Measurements from ENCODE around the gene TMCO1.
"Not testable (repeated sequence)": the region's sequence is repeated elsewhere in the genome, so short reads cannot be mapped to it uniquely, and the experiment has no call there.

The TMCO1 gene, protein sequence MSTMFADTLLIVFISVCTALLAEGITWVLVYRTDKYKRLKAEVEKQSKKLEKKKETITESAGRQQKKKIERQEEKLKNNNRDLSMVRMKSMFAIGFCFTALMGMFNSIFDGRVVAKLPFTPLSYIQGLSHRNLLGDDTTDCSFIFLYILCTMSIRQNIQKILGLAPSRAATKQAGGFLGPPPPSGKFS

DNA sequence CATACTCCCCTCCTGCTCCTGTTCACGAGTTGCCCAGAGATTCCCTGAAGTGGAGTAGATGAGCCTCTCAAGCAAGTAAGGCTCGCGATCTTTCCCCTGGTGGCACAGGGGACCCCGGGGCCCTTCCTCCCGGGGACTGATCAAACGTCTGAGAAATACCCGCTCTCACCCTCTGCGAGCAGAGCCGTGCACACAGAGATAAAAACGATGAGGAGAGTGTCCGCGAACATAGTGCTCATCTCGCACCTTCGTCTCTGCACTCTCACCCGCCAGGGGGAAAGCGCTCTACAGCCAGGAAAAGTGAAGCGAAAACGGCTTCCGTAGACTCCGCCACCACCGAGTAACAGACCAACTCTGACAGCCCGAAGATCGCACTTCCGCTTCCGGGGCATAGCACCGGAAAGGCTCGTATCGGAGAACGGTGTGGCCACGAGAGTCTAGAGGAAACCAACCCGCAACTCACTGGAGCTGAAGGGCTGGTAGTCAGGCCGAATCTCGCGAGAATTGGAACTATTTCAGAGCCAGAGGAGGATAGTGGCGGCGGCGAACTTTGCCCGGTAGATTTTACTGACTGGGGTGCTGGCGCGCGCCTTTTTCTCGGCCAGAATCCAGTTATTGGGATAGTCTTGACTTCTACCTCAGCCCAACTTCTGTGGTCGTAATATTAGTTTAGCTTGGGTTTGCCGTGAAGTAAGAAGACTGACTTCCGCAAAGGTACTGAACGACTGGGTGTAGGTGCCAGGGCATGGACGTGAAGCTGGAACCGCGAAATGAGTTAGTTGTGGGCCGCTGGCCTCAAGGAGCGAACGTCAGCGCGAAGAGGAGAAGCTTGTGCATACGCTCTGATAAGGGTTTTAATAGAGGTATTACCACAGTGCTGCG, at the start of gene TMCO1:
Gene TMCO1 (minus strand): TSS at position 356 of the 882 bp plus-strand sequence. CDS start 117 bp downstream, at position 239.
- peak; percentile 92 for DNase-seq

DNA sequence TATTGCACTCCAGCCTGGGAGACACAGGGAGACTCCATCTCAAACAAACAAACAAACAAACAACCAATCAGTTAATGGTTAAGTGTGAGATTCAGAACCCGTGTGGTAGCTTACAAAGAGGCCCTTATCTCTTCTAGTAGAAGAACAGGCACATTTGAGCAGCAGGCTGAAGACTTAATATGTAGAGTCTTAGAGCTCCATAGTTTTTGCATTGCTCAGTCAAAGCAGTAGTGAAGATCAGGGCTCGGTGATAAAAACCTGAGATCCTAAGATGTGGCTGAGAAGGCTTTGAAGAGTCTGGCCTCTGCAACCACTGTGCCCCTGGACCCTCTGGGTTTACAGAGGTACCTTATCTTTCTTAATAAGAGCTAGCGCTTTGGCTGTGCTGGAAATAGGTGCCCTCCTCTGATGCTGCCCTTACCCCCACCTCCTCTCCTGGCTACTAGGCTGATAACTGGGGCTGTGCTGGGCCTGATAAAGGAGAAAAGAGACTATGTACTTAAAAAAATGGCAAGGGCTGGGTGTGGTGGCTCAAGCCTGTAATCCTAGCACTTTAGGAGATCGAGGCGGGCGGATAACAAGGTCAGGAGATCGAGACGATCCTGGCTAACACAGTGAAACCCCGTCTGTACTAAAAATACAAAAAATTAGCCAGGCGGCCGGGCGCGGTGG, 48.3 kb upstream of the TMCO1 start:
- no peak for DNase-seq

DNA sequence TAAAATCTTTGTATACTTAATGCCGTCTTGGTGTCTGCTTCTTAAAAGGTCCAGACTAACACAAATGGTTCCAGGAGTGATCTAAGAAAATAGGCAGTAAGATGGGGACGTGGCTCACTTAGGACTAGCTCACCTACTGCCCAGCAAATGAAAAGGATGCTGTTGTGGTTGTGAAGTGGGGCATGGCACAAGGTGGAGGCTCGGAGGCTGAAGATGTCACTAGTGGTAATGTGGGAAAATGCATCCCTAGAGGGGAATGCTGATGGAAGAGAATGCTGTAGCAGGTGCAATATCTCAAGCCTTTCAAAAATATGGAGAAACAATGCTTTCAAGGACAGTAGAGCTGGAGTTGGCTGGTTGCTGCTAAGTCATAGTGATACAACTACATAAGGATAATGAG, 47.5 kb upstream of the TMCO1 start:
- no peak for DNase-seq

DNA sequence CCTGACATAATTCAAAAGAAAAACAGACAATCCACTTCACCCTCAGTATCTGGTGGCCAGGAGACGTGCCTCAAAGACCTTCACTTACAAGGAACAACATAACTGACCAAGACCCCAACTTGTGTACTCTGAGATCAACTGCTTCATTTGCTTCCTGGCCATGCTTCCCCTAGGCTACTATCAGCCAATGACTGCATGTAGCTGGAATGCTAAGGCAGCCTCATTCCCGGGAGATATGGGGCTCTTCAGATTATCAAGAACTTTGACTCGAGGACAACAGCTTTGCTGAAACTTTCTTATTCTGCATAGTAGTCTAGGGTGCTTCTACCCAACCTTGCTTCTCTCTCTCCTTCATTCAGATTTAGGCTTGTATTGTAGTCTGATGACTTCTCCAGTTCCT, 47.1 kb upstream of the TMCO1 start:
- no peak for DNase-seq

DNA sequence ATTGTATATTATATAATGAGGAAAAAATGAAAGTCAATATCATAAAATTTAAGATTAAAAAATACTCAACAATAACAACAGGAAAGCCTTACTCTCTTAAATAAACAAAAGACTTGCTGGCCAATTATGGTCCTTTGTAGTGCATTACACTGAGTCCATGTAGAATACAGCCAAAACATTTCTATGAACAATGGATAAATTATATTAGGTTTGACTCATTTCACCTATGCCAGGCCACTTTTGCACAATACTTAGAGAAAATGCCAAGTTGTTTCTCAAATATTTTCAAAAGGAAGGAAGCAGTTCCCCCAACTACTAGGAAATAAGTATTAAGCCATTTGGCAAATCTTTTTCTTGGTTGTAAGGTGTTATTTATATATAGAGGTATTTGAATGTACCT, 38.9 kb upstream of the TMCO1 start:
- no peak for DNase-seq

DNA sequence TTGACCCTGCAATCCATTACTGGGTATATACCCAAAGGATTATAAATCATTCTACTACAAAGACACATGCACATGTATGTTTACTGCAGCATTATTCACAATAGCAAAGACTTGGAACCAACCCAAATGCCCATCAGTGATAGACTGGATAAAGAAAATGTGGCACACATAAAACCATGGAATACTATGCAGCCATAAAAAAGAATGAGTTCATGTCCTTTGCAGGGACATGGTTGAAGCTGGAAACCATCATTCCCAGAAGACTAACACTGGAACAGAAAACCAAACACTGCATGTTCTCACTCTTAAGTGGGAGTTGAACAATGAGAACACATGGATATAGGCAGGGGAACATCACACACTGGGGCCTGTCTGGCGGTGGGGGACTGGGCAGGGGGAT, 35.8 kb upstream of the TMCO1 start:
- not testable (repeated sequence) for DNase-seq

DNA sequence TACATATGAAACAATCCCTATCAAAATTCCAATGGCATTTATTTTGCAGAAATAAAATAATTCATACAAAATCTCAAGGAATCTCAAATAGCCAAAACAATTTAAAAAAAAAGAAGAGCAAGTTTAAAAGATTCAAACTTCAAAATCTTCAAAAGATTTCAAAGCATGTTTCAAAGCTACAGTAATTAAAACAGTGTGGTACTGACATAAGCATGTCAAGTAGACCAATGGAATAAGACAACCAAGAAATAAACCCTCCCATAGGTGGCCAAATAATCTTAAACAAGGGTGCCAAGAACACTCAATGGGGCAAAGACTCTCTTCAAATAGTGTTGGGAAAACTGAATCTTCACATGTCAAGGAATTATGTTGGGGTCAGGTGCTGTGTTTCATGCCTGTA, 30.7 kb upstream of the TMCO1 start:
- DNase-seq, result no peak

DNA sequence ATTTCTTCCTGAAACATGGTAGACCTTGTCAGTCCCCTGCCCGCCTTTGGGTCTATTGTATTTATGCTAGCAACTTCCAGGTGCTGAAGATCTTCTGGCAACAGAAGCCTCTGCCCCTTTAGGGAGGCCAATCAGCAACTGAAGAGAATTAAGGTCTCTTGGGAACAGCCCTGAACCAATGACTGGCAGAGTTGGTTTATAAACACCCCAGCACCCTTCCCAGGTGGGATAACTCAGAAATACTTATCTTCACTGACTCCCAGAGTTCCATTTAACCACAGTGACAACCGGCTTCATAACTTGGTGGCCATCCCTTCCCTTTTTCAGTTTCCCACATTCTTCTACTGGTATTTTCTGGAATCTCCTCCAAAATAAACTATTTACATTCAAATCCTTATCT, 27.2 kb upstream of the TMCO1 start:
- DNase-seq, result no peak

DNA sequence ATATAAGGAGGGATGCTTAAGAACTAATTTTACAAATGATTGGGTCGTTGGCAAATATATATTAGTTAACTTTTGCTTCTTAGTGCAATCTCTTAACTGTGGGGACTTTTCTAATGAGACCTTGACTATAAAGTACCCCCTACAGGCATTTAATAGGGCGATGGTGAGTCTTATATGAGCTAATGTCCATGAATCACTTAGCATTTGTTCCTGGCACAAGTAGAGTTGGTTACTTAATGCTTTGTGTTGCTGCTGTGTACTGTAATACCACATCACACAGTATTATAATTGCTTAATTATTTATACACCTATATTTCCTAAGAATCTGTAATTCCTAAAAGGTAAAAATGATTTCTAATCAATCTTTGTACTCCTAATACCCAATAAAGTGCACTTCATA, 25.3 kb upstream of the TMCO1 start:
- DNase-seq, result no peak

DNA sequence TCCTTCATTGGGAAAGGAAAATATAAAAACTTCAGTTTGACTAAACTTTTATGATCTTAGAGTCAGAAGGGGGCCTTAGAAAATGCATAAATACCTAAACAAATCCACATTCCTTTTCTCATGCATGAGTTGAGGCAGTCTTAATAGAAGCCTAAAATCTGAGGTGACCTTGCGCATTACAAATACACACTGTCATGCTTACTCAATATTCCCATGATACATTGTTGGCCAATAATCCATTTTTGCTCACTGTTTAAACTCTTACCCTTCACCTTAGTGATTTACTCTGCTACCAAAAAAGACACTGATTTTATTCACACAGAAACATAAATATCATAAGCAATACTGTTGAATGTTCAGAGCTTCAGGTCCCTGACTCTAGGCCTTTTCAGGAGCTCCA, 19.1 kb upstream of the TMCO1 start:
- no peak for DNase-seq

DNA sequence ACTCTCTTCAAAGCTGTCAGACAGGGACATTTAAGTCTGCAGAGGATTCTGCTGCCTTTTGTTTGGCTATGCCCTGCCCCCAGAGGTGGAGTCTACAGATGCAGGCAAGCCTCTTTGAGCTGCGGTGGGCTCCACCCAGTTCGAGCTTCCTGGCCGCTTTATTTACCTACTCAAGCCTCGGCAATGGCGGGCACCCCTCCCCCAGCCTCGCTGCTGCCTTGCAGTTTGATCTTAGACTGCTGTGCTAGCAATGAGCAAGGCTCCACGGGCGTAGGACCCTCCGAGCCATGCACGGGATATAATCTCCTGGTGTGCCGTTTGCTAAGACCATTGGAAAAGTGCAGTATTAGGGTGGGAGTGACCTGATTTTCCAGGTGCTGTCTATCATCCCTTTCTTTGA, 14.9 kb upstream of the TMCO1 start:
- not testable (repeated sequence) for DNase-seq

DNA sequence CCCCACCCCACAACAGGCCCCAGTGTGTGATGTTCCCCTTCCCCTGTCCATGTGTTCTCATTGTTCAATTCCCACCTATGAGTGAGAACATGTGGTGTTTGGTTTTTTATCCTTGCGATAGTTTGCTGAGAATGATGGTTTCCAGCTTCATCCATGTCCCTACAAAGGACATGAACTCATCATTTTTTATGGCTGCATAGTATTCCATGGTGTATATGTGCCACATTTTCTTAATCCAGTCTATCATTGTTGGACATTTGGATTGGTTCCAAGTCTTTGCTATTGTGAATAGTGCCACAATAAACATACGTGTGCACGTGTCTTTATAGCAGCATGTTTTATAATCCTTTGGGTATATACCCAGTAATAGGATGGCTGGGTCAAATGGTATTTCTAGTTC, 9.5 kb upstream of the TMCO1 start:
- DNase-seq, result not testable (repeated sequence)

DNA sequence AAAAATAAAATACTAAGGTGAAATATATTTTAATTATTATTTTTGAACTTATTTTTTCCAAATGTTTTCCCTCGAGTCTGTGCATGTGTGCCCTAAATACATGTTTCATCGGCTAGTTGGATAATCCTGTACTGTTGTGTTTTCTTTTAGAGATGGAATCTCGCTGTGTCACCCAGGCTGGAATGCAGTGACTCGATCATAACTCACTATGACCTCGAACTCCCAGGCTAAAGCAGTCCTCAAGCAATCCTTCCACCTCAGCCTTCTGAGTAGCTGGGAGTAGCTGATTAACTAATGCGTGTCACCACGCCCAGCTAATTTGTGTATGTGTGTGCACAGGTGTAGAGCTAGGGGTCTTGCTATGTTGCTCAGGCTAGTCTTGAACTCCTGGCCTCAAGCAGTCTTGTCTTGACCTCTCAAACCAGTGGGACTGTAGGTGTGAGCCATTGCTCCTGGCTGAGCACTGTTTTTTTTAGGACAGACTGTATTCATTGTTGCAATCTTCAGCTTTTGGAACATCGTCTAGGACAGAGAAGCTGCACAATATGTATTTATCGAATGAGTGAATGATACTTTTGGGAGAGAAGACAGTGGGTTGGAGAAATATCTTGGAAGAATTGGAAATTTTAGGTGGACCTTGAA, 4.8 kb upstream of the TMCO1 start:
- no peak for DNase-seq

DNA sequence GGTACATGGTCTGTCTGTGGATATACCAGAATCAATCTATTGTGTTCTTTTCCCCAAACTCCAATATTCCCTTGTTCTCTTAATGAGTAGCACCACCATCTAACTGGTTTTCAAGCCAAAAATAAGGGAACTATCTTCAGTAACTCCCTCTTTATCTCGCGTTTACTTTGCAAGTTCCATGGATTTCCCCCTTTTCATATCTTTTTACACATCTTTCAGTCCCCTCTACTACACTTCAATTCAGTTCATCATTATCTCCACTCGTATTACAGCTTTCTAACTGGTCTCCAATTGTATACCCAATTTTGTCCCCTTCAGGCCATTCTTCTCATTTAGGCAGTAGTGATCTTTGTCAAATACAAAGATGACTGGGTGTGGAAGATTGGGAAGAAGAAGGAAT, 4.1 kb upstream of the TMCO1 start:
- no peak for DNase-seq

DNA sequence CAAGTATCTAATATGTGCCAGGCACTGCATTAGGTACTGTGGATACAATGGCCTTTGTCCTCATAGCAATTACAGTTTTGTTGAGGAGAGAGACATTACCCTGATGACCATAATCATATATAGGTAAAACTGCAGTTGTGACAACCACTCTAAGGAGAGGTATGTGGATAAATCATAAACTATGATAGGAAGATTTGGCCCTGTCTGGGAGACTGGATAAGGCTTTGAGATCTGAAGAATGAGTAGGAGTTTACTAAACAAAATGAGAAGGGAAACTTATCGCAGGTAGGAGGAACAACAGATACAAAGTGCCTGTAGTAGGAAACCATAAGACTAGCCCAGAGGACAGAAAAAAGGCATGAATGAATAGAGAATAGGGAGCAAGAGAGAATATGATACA, 4.4 kb downstream of the TMCO1 start:
- DNase-seq, result no peak

DNA sequence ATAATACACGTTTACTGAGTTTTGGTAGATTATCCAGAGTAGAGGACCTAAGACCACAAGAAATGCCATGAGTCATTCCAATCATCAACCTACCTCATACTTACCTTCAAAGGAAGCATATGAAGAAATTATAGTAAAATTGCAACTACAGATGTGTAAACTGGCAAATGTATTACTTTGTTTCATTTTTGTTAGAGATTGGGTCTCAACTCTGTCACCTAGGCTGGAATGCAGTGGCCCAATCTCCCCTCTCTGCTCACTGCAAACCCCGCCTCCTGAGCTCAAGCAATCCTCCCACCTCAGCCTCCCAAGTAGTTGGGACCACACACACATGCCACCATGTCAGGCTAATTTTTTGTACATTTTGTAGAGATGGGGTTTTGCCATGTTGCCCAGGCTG, 5.2 kb downstream of the TMCO1 start:
- no peak for DNase-seq

DNA sequence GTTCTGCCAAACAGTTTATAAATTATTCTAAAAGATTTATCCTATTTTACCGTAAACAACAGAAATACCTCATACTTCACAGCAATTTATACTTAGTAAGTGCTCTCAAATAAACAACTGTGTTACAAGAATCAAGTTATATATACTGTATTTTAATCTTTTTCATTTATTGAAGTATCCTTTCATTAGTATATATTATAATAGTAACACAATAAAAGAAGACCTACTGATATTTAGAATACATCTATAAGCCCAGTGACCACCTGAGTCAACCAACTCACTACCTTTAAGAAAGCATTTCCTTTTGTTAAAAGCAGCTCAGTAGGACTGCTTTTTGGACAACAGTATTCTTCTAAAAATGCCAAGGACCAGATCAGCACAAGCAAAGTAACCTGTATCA, 5.9 kb downstream of the TMCO1 start:
- DNase-seq, result no peak

DNA sequence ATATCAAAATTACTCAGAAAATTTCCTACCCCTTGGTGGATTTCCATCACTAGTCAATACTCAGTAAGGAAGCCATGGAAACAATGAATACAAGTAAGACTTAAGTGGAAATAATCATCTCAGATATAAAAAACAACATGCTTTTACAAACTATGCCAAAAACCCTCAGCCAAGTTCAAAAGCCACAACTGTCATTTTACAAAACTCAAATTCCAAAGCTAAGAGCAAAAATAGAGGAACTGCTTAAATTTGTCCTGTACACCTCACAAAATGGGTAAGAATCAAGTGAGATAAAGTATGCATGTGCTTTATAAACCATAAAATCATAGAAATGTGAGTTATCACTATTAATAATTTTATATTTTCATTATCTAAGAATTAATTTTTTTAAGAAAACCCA, 9.6 kb downstream of the TMCO1 start:
- DNase-seq, result no peak

DNA sequence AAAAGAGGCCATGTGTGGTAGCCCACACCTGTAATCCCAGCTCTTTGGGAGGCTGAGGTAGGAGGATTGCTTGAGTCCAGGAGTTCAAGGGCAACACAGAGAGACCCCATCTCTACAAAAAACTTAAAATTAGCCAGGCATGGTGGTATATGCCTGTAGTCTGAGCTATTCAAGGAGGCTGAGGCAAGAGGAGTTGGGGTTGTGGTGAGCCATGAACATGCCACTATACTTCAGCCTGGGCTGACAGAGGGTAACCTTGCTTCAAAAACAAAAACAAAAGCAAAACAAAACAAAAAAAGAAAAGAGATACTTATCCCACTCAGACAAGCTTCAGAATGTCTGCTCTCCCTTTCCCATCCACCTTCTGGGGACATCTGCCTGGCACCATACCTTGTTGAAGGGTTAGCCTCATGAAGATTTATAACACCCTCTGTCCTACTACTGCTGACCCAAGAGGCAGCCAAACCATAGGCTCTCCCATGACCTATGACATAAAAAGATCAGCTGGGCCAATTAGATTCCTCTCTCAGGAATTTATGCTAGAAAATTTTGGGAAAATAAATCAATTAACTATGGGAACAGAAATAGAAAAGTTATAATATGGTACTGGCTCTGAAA, 13.2 kb downstream of the TMCO1 start:
- no peak for DNase-seq

DNA sequence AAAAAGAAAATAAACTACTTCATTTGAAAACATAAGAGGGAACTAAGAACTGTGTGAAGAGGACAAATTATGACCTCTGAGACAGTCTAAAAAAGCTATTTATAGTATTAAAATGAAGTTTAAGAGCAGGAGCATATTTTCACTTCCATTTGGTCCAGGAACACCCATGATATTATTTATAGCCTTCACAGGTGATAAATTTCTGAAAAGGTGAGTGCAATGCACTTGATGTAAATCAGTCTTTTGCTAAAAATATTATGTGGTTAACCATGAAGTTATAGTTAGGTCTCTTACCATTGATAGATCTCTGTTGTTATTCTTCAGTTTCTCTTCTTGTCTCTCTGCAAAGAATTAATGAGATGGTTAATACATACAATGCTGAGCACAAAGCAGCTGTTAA, 14.7 kb downstream of the TMCO1 start:
- no peak for DNase-seq

DNA sequence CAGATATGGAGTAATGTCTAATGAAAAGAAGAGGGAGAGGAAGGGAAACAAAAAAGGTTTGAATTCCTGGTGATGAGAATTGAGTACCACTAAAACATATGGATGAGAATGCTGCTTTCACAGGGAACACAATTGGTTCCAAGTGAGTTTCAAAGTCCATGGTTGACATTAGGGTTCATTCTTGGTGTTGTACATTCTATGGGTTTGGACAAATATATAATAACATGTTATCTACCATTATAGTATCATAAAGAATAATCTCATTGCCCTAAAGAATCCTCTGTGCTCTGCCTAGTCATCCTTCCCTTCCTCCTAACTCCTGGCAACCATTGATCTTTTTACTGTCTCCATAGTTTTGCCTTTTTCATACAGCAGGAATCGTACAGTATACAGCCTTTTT, 20.1 kb downstream of the TMCO1 start:
- DNase-seq, result no peak

DNA sequence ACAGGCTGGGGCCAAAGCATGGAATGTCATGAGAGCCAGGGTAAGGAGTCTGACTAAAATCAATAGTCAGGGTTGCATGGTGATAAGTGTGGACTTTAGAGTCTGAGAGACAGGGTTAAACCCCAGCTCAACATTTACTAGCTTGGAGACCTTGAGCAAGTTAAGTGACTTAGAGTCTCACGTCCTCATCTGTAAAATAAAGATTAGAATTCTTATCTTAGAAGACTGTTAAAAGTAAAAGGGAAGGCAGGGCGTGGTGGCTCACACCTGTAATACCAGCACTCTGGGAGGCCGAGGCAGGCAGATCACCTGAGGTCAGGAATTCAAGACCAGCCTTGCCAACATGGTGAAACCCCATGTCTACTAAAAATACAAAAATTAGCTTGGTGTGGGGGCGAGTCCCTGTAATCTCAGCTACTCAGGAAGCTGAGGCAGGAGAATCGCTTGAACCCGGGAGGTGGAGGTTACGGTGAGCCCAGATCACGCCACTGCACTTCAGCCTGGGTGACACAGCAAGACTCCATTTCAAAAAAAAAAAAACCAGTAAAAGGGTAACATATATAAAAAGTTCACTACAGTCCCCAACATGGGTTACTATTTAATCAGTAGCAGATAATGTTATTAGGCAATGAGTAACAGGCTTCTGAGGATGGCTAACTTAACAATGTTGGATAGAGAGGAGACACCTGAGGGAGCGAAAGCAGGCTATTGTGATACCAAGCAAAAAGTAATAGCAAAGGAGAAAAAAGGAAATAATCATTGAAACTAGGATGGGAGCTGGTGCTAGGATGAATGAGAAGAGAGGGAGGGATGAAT, 20.8 kb downstream of the TMCO1 start:
- DNase-seq, result no peak

Measured in NCI-H2029 (cell line).